Measurements from ENCODE around the gene CLEC12A. TPM values are rescaled to one million over a fixed set of nuclear protein-coding genes. Genes with fewer than 3 reads are reported as not detected.

The CLEC12A gene
- total RNA-seq, 4 donors from 2014 or later, result 0.49 to 0.98 TPM; not detected in 2

DNA sequence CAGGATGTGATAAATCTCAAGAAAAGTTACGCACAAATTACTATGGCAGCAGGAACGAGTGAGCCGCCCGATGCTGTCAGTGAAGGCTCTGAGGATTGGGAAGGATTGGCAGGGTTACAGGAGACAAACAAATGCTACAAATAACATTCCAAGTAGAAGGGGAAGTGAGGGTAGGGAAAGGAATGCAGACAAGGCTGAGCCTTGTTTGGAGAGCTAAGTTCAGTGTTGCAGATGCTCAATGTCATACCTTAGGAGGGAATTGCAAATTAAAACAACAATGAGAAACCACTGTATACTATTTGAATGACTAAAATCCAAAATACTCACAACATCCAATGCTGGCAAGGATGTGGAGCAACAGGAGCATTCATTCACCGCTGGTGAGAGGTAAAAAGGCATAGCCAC lies 60.6 kb downstream of the CLEC12A start:
- TF ChIP-seq POLR2A (IDR thresholded peaks at IDR 0.05), result no peak
- TF ChIP-seq, protein P1, sequence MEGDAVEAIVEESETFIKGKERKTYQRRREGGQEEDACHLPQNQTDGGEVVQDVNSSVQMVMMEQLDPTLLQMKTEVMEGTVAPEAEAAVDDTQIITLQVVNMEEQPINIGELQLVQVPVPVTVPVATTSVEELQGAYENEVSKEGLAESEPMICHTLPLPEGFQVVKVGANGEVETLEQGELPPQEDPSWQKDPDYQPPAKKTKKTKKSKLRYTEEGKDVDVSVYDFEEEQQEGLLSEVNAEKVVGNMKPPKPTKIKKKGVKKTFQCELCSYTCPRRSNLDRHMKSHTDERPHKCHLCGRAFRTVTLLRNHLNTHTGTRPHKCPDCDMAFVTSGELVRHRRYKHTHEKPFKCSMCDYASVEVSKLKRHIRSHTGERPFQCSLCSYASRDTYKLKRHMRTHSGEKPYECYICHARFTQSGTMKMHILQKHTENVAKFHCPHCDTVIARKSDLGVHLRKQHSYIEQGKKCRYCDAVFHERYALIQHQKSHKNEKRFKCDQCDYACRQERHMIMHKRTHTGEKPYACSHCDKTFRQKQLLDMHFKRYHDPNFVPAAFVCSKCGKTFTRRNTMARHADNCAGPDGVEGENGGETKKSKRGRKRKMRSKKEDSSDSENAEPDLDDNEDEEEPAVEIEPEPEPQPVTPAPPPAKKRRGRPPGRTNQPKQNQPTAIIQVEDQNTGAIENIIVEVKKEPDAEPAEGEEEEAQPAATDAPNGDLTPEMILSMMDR (IDR thresholded peaks at IDR 0.05 in 4 of 5, conservative IDR thresholded peaks at IDR 0.05 in 1 of 5), result no peak
- ATAC-seq (no peak), DNase-seq (no peak)
- H3K27ac ChIP-seq, result no peak overlapping the region
- H3K4me3 ChIP-seq, result no peak overlapping the region
- H3K27me3 ChIP-seq, result no peaks in the 10 kb centered on the region
- in situ Hi-C loops (cut with MboI; ENCODE audit: low sequenced_read_pairs in 4 of 4) (loop anchor here in 3 of 4 donors (5.0 to 25.0 kb wide), 3 partner anchors 96 to 106 kb away; partner anchors contain the start of gene CLEC7A (in 2 of the 3)), intact Hi-C loops (cut with DNase I; ENCODE audit: low total_unique reads) (loop anchor here (5.0 kb wide), 1 partner anchor 111 kb away; no protein-coding TSS in a partner anchor)
- H3K4me1 ChIP-seq, result no peaks in the 10 kb centered on the region
- no peaks in the 10 kb centered on the region for H3K36me3 ChIP-seq
- H3K9me3 ChIP-seq, result no peaks in the 10 kb centered on the region

DNA sequence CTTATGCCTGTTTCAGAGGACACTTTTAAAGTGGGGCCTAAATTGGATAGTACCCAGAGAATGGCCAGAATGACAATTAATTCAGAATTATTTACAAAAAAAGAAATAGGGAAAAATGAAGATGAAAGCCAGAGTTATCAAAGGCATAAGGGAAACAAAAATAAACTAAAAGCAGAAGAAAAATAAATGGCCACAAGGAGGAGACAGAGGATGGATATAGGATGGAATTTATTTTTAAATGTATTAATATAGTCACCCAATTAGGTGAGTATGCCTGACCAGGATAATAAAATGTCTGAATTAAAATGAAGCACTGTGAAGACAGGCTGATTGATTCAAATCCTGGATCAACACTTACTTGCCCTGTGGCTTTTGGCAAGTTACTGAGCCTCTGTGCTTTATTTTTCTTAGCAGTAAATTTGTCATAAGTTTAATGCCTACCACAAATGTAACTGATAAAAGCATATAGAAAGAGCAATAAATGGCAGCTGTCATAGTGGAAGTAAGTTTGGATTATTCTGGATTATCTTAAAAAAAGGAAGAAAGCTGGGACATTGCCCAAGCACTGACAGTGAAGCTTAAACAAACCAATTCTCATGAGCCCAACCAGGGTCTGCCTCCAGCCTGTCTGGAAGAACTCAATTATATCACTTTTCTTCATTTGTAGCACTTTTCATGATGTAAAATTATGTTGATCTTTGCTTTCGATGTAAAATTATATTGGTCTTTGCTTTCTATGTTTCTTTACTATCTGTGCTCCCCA lies 62.8 kb downstream of the CLEC12A start:
- intact Hi-C loops (cut with DNase I; ENCODE audit: low total_unique reads) (loop anchor here (5.0 kb wide), 1 partner anchor 108 kb away; no protein-coding TSS in a partner anchor), in situ Hi-C loops (cut with MboI; ENCODE audit: low sequenced_read_pairs in 4 of 4) (loop anchor here in 3 of 4 donors (5.0 to 25.0 kb wide), 3 partner anchors 93 to 103 kb away; partner anchors contain the start of gene CLEC7A (in 2 of the 3))
- no peaks in the 10 kb centered on the region for H3K9me3 ChIP-seq
- no peak for DNase-seq
- H3K4me1 ChIP-seq, result no peaks in the 10 kb centered on the region
- TF ChIP-seq, protein P1 (IDR thresholded peaks at IDR 0.05 in 4 of 5, conservative IDR thresholded peaks at IDR 0.05 in 1 of 5), result peak in 3 of 5 experiments; percentile 20 to 31 (median 23)
- no peak for TF ChIP-seq POLR2A (IDR thresholded peaks at IDR 0.05)
- no peaks in the 10 kb centered on the region for H3K27me3 ChIP-seq
- no peak for ATAC-seq
- H3K4me3 ChIP-seq, result no peak overlapping the region
- no peak overlapping the region for H3K27ac ChIP-seq
- no peaks in the 10 kb centered on the region for H3K36me3 ChIP-seq

Other genes with a start within 250 kb of the CLEC12A start
- gene CLECL1, start 238.3 kb upstream of the CLEC12A start, total RNA-seq, result not detected
- gene CD69, start 210.5 kb upstream of the CLEC12A start, total RNA-seq, result under 1 TPM in 3 of 4 donors, not detected in 1; 0.41 to 0.72 (median 0.51) TPM
- not detected for gene KLRF1, start 143.9 kb upstream of the CLEC12A start, total RNA-seq
- 10 to 100 TPM in 2 of 4 donors, 1 to 10 TPM in 2; 3.1 to 14.4 (median 10.7) TPM for gene CLEC2B, start 102.1 kb upstream of the CLEC12A start, total RNA-seq
- gene KLRF2, start 89.9 kb upstream of the CLEC12A start, total RNA-seq, result not detected
- gene CLEC2A, start 39.0 kb upstream of the CLEC12A start, total RNA-seq, result not detected
- under 1 TPM in 1 of 4 donors, not detected in 3; 0.53 TPM for gene CLEC1B, start 27.7 kb downstream of the CLEC12A start, total RNA-seq
- gene CLEC12B, start 39.2 kb downstream of the CLEC12A start, total RNA-seq, result not detected
- gene CLEC9A, start 59.3 kb downstream of the CLEC12A start, total RNA-seq, result not detected
- 1 to 10 TPM in 3 of 4 donors, under 1 TPM in 1; 1.00 to 3.6 (median 1.6) TPM for gene CLEC1A, start 127.6 kb downstream of the CLEC12A start, total RNA-seq
- 10 to 100 TPM in 1 of 4 donors, 1 to 10 TPM in 3; 1.1 to 40.7 (median 3.6) TPM for gene CLEC7A, start 158.8 kb downstream of the CLEC12A start, total RNA-seq
- gene OLR1, start 200.7 kb downstream of the CLEC12A start, total RNA-seq, result under 1 TPM in 1 of 4 donors, not detected in 3; 0.42 TPM
- not detected for gene TMEM52B, start 207.6 kb downstream of the CLEC12A start, total RNA-seq
- 100 to 1,000 TPM; 144 to 605 (median 175) TPM for gene GABARAPL1, start 241.5 kb downstream of the CLEC12A start, total RNA-seq